Kidney (tissue), 14 donors: ENCODE data around the gene CADPS. TPM values are rescaled to one million over a fixed set of nuclear protein-coding genes. Genes with fewer than 3 reads are reported as not detected.

ENCODE experiments used
- DNase-seq, 5 donors: peaks; one replicate each; pipeline ENCODE4 v3.0.0-alpha.2; 2013 to 2020
- FAIRE-seq: peaks from 2 replicates; lab custom pipeline; 2012; peaks lifted over from hg19 to GRCh38; lab: Jason Lieb, UNC
- H3K27ac ChIP-seq, 2 donors: one replicate each; pipeline ENCODE4 v1.7.0; 2013; ENCODE audit warnings: low read depth in 2 of 2, low read length in 2 of 2, inconsistent platforms in 1 of 2
- H3K27me3 ChIP-seq: one replicate; pipeline ENCODE4 v1.7.1; 2013; ENCODE audit warnings: low read length, inconsistent platforms; ENCODE audit not compliant: control insufficient read depth, insufficient read depth
- H3K36me3 ChIP-seq, 3 donors: one replicate each; pipeline versions ENCODE4 v1.7.0 to v1.7.1; 2013; ENCODE audit warnings: low read length in 3 of 3, control low read depth in 1 of 3, inconsistent platforms in 1 of 3; ENCODE audit not compliant: insufficient read depth in 3 of 3, control insufficient read depth in 2 of 3
- H3K4me1 ChIP-seq, 3 donors: one replicate each; pipeline versions ENCODE4 v1.7.0 to v1.7.1; 2013; ENCODE audit warnings: low read length in 3 of 3, inconsistent platforms in 1 of 3, low read depth in 1 of 3; ENCODE audit not compliant: control insufficient read depth in 2 of 3, insufficient read depth in 2 of 3
- H3K4me3 ChIP-seq, 3 donors: one replicate each; pipeline versions ENCODE4 v1.7.0 to v1.8.1; 2013; ENCODE audit warnings: low read length in 3 of 3, control low read depth in 1 of 3, inconsistent platforms in 1 of 3
- H3K9ac ChIP-seq, 3 donors: one replicate each; pipeline versions ENCODE4 v1.7.0 to v1.7.1; 2013; ENCODE audit warnings: low read length in 3 of 3, control low read depth in 1 of 3, inconsistent platforms in 1 of 3
- H3K9me3 ChIP-seq, 3 donors: one replicate each; pipeline versions ENCODE4 v1.7.0 to v1.7.1; 2013; ENCODE audit warnings: low read length in 3 of 3, control low read depth in 1 of 3, inconsistent platforms in 1 of 3; ENCODE audit not compliant: control insufficient read depth in 2 of 3, insufficient read depth in 1 of 3
- intact Hi-C: fragments of 100-400 bp; cut with DNase I; formaldehyde crosslinking; loops from one replicate; pipeline ENCODE4 v1.11.1; 2022
- polyA plus RNA-seq: library from polyadenylated mRNA; stranded (reverse); fragments of 350-450 nt; fragmentation: Illumina TruSeq; extraction: RNeasy Lipid Tissue Mini Kit (QIAGEN cat#74804); gene quantifications from one replicate; pipeline ENCODE4 v1.2.3, GENCODE V29; 2014; ENCODE audit warnings: low read depth, low replicate concordance; ENCODE audit not compliant: insufficient read depth
- total RNA-seq: library from RNA; stranded (reverse); fragmentation: NEBNext Ultra II Directional; extraction: Animal tissue kit (Norgen Biotek cat#: 25700); gene quantifications from one replicate; pipeline ENCODE4 v1.2.1, GENCODE V29; 2021
- TF ChIP-seq, protein P1 (sequence below): IDR thresholded peaks from 3 replicates; pipeline ENCODE4 v1.5.1; 2012; ENCODE audit warnings: mild to moderate bottlenecking, moderate library complexity, borderline replicate concordance; ENCODE audit not compliant: insufficient read depth; ENCODE audit errors: extremely low read depth
- donor health status: control.
- donor health status: control.
- donor health status: control.
- donor health status: control.
- donor health status: control.
- donor health status: DM: yes; HTN: yes; CAD: no.
- donor health status: Normal renal cell carcinoma (clear cell type).

CADPS gene
- total and polyA plus RNA-seq, 2 donors from 2014 or later = 0.98 TPM; not detected in 1

DNA sequence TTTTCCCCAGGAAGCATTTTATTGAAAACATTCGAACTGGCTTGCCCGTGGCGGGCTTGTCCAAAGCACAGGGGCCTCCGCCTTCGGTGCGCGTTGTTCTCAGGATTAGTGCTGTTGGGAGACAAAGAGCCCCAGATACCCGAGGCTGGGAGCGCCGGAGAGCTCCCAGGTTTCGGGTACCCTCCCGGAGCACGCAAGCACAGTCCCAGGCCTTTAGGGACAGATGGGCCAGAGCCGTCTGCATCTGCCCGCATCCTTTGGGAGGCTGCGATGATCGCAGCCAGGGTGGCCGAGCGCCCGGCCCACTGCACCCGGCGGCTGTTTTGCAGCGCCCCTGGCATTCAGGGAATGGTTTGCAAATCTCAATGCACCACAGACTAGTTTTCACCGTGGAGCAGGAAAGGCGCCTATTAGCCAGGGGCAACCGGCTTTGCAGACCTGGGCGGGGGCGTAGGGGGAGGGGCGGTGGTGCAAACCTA lies 496.9 kb downstream of the CADPS start:
- FAIRE-seq = no peak
- no peak overlapping the region for H3K4me3 ChIP-seq

DNA sequence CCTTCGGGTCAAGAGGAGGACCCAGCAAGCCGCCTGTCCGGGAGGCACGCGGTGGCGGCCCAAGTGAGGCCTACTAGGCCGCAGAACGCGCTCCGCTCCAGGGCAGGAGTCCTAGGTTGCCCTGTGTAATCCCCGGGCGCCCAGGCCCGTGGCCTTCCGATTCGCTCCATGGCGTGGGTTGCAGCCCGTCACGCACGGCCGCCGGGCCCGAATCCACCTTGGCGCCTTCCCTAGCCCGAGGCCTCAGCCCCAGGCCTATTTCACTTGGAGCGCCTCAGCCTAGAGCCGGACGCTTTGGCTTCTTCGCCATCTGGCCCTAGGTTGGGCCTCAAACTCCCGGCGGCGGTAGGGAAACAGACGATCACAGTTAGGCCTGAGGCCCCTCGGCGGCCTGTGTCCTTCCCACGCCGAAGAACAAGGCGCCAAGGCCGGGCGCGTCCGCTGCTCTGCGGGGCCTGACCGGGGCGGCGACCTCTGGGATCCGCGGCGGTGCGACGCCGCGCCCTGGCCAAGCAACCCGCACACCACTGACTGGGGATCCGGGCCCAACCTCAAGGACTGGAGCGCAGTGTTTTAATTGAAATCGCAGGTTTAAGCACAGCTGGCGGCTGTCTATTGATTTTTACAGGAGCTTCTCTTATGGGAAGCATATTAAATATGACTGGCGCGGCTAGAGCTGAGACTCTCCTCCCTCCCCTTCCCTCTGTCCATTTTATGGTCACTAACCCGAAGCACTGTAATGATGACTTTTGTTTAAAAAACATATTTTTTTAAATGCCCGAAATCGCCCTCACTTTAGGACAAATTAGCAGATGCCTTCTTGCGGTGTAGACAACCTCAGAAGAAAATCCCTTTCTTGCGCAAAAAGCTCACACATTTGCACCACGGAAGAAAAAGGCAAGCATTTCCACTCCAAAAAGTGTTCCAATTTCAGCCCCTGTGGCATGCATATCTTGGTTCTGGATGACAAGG lies 498.0 kb downstream of the CADPS start:
- TF ChIP-seq, protein P1, sequence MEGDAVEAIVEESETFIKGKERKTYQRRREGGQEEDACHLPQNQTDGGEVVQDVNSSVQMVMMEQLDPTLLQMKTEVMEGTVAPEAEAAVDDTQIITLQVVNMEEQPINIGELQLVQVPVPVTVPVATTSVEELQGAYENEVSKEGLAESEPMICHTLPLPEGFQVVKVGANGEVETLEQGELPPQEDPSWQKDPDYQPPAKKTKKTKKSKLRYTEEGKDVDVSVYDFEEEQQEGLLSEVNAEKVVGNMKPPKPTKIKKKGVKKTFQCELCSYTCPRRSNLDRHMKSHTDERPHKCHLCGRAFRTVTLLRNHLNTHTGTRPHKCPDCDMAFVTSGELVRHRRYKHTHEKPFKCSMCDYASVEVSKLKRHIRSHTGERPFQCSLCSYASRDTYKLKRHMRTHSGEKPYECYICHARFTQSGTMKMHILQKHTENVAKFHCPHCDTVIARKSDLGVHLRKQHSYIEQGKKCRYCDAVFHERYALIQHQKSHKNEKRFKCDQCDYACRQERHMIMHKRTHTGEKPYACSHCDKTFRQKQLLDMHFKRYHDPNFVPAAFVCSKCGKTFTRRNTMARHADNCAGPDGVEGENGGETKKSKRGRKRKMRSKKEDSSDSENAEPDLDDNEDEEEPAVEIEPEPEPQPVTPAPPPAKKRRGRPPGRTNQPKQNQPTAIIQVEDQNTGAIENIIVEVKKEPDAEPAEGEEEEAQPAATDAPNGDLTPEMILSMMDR = no peak
- DNase-seq (peak in 2 of 5 donors; percentile 21 to 39), FAIRE-seq (no peak)
- intact Hi-C loops = no loop called here
- H3K36me3 ChIP-seq = no peaks in the 10 kb centered on the region
- no peaks in the 10 kb centered on the region for H3K9me3 ChIP-seq
- no peak overlapping the region for H3K4me3 ChIP-seq
- H3K27me3 ChIP-seq = peaks cover 69% of the 10 kb centered on the region
- H3K27ac ChIP-seq = no peak overlapping the region
- no peak overlapping the region for H3K9ac ChIP-seq
- H3K4me1 ChIP-seq = peaks cover 0 to 6% (median 0%) of the 10 kb centered on the region in 3 donors

More for the DNA sequence above, 496.9 kb downstream of the CADPS start:
- no peak overlapping the region for H3K9ac ChIP-seq
- H3K36me3 ChIP-seq = no peaks in the 10 kb centered on the region
- TF ChIP-seq, protein P1 = no peak
- peak in 3 of 5 donors; percentile 28 to 41 (median 28) for DNase-seq
- intact Hi-C loops = no loop called here
- H3K27ac ChIP-seq = no peak overlapping the region
- peaks cover 70% of the 10 kb centered on the region for H3K27me3 ChIP-seq
- H3K4me1 ChIP-seq = peaks cover 0 to 4% (median 0%) of the 10 kb centered on the region in 3 donors
- H3K9me3 ChIP-seq = no peaks in the 10 kb centered on the region

DNA sequence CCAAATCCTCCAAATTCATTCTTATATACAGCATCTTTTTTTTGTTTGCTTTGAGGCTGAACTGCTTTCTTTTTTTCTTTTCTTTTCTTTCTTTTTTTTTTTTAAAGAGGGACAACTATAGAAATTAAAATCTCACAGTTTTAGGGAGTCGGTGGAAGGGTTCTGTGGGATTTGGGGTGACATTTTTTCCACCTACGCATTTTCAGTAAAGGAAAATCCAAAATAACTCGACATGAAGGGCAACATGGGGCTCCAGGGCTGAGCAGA lies 498.8 kb downstream of the CADPS start:
- Histone ChIP-seq H3K9me3 (no peaks in the 10 kb centered on the region), H3K27me3 (peaks cover 70% of the 10 kb centered on the region), H3K27ac (no peak overlapping the region), H3K9ac (no peak overlapping the region), H3K4me1 (peaks cover 0 to 6% (median 0%) of the 10 kb centered on the region in 3 donors), H3K4me3 (no peak overlapping the region), H3K36me3 (no peaks in the 10 kb centered on the region)
- DNase-seq (no peak), FAIRE-seq (no peak)
- TF ChIP-seq, protein P1 = no peak
- intact Hi-C loops = no loop called here
